Thoracic aorta (tissue), 2 donors: ENCODE measurements around the gene SNRPE. TPM values are rescaled to one million over a fixed set of nuclear protein-coding genes. Genes with fewer than 3 reads are reported as not detected.

Source experiments
- ATAC-seq: fragments of 150-250 bp; one replicate; pipeline ENCODE4 v1.8.0; 2017; ENCODE audit warnings: low read depth; ENCODE audit not compliant: insufficient number of reproducible peaks, low FRiP score
- DNase-seq: peaks from one replicate; pipeline ENCODE4 v3.0.0-alpha.2; 2020; ENCODE audit warnings: low spot score
- H3K27ac ChIP-seq, 2 donors: fragments of 200-600 bp; sonication (generic); 1 replicate in 1 of 2; 2 replicates in 1 of 2; pipeline ENCODE4 v1.5.1; 2016; ENCODE audit warnings: mild to moderate bottlenecking in 2 of 2, moderate library complexity in 2 of 2
- H3K27me3 ChIP-seq: fragments of 200-600 bp; sonication (generic); replicated peaks from 2 replicates; pipeline ENCODE4 v1.6.0; 2016; ENCODE audit warnings: mild to moderate bottlenecking; ENCODE audit not compliant: insufficient read depth
- H3K36me3 ChIP-seq: fragments of 200-600 bp; sonication (generic); one replicate; pipeline ENCODE4 v1.5.1; 2016
- H3K4me1 ChIP-seq, 2 donors: fragments of 200-600 bp; sonication (generic); 1 replicate in 1 of 2; 2 replicates in 1 of 2; pipeline versions ENCODE4 v1.5.1 to v1.6.0; 2016; ENCODE audit warnings: low read depth in 2 of 2, mild to moderate bottlenecking in 1 of 2; ENCODE audit not compliant: control insufficient read depth in 1 of 2
- H3K4me3 ChIP-seq: fragments of 200-600 bp; sonication (generic); 2 replicates; pipeline ENCODE4 v1.5.1; 2016; ENCODE audit warnings: mild to moderate bottlenecking
- H3K9me3 ChIP-seq: fragments of 200-600 bp; sonication (generic); 2 replicates; pipeline ENCODE4 v1.5.1; 2016
- CTCF ChIP-seq: fragments of 200-600 bp; sonication (generic); IDR thresholded peaks from one replicate; pipeline ENCODE4 v1.5.1; 2019; ENCODE audit warnings: antibody characterized with exemption
- total RNA-seq, 2 donors: library from RNA; depleted of rRNA; stranded (reverse); fragments of >200 nt; gene quantifications; one replicate each; pipeline versions ENCODE4 v1.1.0 to v1.2.3, GENCODE V29; 2016

SNRPE gene
- total RNA-seq, 2 donors from 2014 or later = 16.8 to 55.3 TPM

- Histone ChIP-seq H3K27me3 (no peaks in the 10 kb centered on the region), H3K9me3 (no peaks in the 10 kb centered on the region), H3K27ac (no peak overlapping the region), H3K36me3 (peaks cover 22% of the 10 kb centered on the region), H3K4me3 (no peak overlapping the region), H3K4me1 (peaks cover 0 to 5% of the 10 kb centered on the region in 2 donors)
- DNase-seq (no peak), ATAC-seq (no peak)
- no peak for TF ChIP-seq CTCF
These were observed 6.4 kb downstream of the SNRPE start for GRCh38 chr1:203867802-203868201.

DNA sequence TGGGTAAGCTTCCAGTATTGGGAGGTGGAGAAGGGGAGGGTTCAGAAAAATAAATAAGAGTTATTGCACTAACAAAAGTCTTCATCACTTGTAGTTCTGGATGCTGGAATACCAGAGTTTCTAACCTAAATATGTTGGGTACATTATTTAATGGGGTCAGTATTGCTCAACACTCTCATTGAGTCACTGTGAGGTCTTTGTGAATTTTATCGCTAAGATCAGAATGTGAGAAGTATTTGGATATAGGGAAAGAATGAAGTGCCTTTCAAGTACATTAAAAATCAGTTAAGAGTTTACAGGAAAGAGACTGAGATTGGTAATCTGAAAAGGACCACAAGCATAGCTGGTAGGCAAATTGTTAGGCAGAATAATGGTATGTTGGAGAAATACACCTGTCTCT, 8.8 kb downstream of the SNRPE start:
- Histone ChIP-seq H3K27ac (no peak overlapping the region), H3K36me3 (peaks cover 16% of the 10 kb centered on the region)
- no peak for DNase-seq

DNA sequence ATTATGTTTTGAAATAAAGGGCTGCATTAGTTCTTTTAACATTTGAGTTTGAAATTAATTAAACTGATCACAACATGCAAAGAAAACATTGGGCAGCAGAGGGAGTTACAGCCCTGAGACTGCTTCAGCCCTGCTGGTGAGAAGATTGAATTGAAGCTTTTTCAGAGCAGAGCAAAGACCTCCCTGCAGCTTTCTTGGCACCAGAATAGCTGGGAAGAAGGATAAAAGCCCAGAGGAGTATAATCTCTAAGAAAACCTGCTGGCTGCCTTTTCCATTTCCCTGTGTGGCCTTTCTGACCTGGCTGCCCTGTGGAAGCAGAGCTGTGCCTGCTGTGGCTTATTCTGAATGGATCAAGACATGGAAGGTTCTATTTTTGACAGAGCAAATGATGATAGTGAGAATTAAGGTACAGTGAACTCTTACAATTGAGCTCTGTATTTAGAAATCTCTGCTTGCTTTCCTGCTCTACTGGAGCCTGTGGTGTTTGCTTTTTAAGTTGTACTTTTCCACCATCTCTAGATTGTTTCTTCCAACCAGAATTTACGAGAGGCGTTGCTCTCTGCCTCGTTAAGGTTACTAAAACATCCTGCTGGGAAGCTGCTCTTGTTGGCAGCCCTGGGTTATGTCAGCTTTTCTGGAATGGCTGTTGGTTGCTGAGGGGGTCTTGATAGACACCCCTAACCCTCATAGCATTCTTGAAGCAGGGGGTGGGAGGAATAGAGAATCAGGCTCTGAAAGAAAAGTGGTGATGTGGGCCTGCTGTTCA, 9.9 kb downstream of the SNRPE start:
- DNase-seq (no peak), ATAC-seq (no peak)
- TF ChIP-seq CTCF = peak; percentile 69
- Histone ChIP-seq H3K4me1 (no peaks in the 10 kb centered on the region), H3K27me3 (no peaks in the 10 kb centered on the region), H3K9me3 (no peaks in the 10 kb centered on the region), H3K27ac (no peak overlapping the region), H3K36me3 (peaks cover 8% of the 10 kb centered on the region), H3K4me3 (no peak overlapping the region)

More for the DNA sequence above, 8.8 kb downstream of the SNRPE start:
- Histone ChIP-seq H3K4me1 (no peaks in the 10 kb centered on the region), H3K27me3 (no peaks in the 10 kb centered on the region), H3K9me3 (no peaks in the 10 kb centered on the region), H3K4me3 (no peak overlapping the region)
- no peak for TF ChIP-seq CTCF
- ATAC-seq = no peak

DNA sequence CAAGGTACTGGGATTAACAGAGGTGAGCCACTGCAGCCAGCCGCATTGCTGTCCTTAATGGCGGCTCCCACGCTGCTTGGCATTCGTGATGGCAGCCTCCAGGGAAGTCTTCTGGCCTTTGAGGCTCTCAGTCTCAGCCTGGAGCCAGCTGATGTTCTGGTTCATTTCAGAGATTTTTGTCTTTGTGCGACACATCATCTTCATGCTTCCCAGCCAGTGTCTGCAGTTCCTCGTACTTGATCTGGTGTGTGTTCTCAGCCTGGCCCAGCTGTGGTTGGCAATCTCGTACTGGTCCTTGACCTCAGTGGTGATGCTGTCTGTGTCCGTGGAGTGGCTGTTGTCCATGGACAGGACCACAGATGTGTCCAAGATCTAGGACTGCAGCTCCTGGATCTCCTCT, 11.7 kb downstream of the SNRPE start:
- DNase-seq (no peak), ATAC-seq (no peak)
- H3K36me3 ChIP-seq = peaks cover 4% of the 10 kb centered on the region
- no peaks in the 10 kb centered on the region for H3K9me3 ChIP-seq
- no peak overlapping the region for H3K4me3 ChIP-seq
- no peaks in the 10 kb centered on the region for H3K4me1 ChIP-seq
- no peaks in the 10 kb centered on the region for H3K27me3 ChIP-seq
- no peak for TF ChIP-seq CTCF
- H3K27ac ChIP-seq = no peak overlapping the region

GRCh38 chr1:203878422-203878821, 17.0 kb downstream of the SNRPE start:
- no peaks in the 10 kb centered on the region for H3K4me1 ChIP-seq
- H3K9me3 ChIP-seq = no peaks in the 10 kb centered on the region
- ATAC-seq (no peak), DNase-seq (no peak)
- H3K36me3 ChIP-seq = no peaks in the 10 kb centered on the region
- no peaks in the 10 kb centered on the region for H3K27me3 ChIP-seq
- TF ChIP-seq CTCF = no peak
- no peak overlapping the region for H3K27ac ChIP-seq
- H3K4me3 ChIP-seq = no peak overlapping the region
